H1 (cell line): ENCODE results near the gene PIERCE2. TPM values are rescaled to one million over a fixed set of nuclear protein-coding genes. Genes with fewer than 3 reads are reported as not detected.

ENCODE experiments used
- CBX5 ChIP-seq: fragments of 300-800, 300-1000 bp; sonication (generic); IDR thresholded peaks from 2 replicates; pipeline ENCODE4 v1.7.1; 2016; ENCODE audit warnings: antibody characterized with exemption, low read length, low read depth
- GTF2F1 ChIP-seq: IDR thresholded peaks from 2 replicates; pipeline ENCODE4 v1.6.1; 2012; ENCODE audit warnings: low read depth, low read length, improper control_type of control experiment, borderline replicate concordance
- KDM1A ChIP-seq: fragments of 200-600, 300-600 bp; sonication (generic); IDR thresholded peaks from 2 replicates; pipeline ENCODE4 v1.7.1; 2016; ENCODE audit warnings: mild to moderate bottlenecking, low read length, borderline replicate concordance
- polyA plus RNA-seq, 7 experiments: library from polyadenylated mRNA; depleted of rRNA in 3 of 7; stranded (reverse) in 5 of 7; unstranded in 2 of 7; fragments of >200 nt in 5 of 7; fragments of 200-250 nt in 2 of 7; gene quantifications; 1 replicate in 5 of 7; 2 replicates in 1 of 7; 4 replicates in 1 of 7; pipeline versions ENCODE4 v1.2.1 to v1.2.3, GENCODE V29; 2011 to 2013; ENCODE audit warnings: missing spikeins in 2 of 7, mixed read lengths in 2 of 7
- total RNA-seq: library from RNA; stranded (reverse); fragmentation: NEBNext Ultra II Directional; extraction: Animal tissue kit (Norgen Biotek cat#: 25700); gene quantifications from 2 replicates; pipeline ENCODE4 v1.2.1, GENCODE V29; 2021

The PIERCE2 gene
- total and polyA plus RNA-seq, 2 of the 8 experiments (the other 6 are each of a cell fraction or from before 2014, with no cell fraction given), result 1.9 to 2.7 TPM

DNA sequence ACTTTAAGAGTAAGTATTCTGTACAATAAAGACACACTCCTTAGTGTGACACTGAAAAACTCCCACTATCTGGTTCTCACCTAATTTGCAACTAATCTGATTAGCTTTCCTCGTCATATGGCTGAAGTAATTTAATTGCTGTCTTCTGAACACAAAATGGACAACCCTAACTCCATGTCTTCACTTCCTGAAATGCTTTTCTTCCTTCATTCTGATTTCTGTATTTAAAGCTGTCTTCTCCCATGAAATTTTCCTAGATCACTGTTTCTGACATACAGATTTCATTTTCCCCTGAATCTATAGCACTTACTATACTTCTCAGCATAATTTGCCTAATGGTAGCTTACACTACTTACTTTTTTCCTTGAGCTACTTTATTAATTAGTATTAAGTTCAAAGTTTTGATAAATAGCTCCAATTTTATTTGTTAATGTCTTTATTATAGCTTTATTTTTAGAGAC lies 6.5 kb upstream of the PIERCE2 start (continued):
- no peak for TF ChIP-seq CBX5
- TF ChIP-seq KDM1A, result no peak
- no peak for TF ChIP-seq GTF2F1
